Prostate gland (tissue), 2 donors: ENCODE results near the gene KCTD17.

Experiments
- CTCF ChIP-seq, 4 experiments: fragments of 200-600 bp in 2 of 4; fragments of 450-650 bp in 2 of 4; sonication (generic) in 2 of 4; IDR thresholded peaks; 1 replicate in 3 of 4; 2 replicates in 1 of 4; pipeline ENCODE4 v1.5.1; 2016 to 2019; ENCODE audit warnings: antibody characterized with exemption in 4 of 4, mild to moderate bottlenecking in 2 of 4, moderate library complexity in 2 of 4
- POLR2A ChIP-seq: fragments of 450-650 bp; IDR thresholded peaks from one replicate; pipeline ENCODE4 v1.6.1; 2016; ENCODE audit warnings: antibody characterized with exemption, mild to moderate bottlenecking
- POLR2AphosphoS5 ChIP-seq: sonication (generic); formaldehyde crosslinking; IDR thresholded peaks from one replicate; pipeline ENCODE4 v1.6.1; 2017; ENCODE audit warnings: antibody characterized with exemption

DNA sequence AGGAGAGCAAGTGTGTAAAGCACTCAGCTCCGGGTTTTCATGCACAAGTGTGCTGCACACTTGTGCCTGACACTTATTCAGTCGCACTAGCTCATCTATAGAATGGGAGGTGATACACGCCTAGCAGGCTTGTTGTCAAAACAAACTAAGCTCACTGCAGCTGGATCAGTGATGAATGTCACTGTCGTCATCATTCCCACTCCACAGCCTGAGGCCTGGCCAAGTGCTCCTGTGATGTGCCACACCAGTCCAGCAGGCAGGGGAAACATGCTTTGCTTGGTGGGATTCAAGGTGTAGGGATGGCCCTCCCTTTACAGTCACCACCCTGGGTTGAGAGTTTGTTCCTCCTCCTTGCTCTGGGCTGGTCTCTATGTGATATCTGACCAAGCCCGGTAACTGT, 25.2 kb upstream of the KCTD17 start:
- no peak for TF ChIP-seq CTCF (IDR thresholded peaks at IDR 0.05)
- no peak for TF ChIP-seq POLR2AphosphoS5
- TF ChIP-seq POLR2A = no peak
